HepG2 (cell line): Measurements from ENCODE around the gene PIGO. TPM values are rescaled to one million over a fixed set of nuclear protein-coding genes. Genes with fewer than 3 reads are reported as not detected.

Source experiments
- AKNA ChIP-seq: sonication (generic); formaldehyde crosslinking; IDR thresholded peaks from 2 replicates; pipeline ENCODE4 v1.4.0; 2020; ENCODE audit warnings: missing genetic modification reagents, borderline replicate concordance
- ATAD3A ChIP-seq: sonication (generic); formaldehyde crosslinking; IDR thresholded peaks from 2 replicates; pipeline ENCODE4 v1.4.0; 2020; ENCODE audit warnings: missing genetic modification reagents
- CREB3 ChIP-seq: sonication (generic); formaldehyde crosslinking; IDR thresholded peaks from 2 replicates; pipeline ENCODE4 v1.5.0; 2020; ENCODE audit warnings: missing genetic modification reagents
- FOXK2 ChIP-seq: fragments of 450-650 bp; IDR thresholded peaks from 2 replicates; pipeline ENCODE4 v1.6.1; 2016
- GABPB1 ChIP-seq: IDR thresholded peaks from 2 replicates; pipeline ENCODE4 v1.6.1; 2016; ENCODE audit warnings: mild to moderate bottlenecking, missing genetic modification reagents, moderate library complexity, missing compliant biosample characterization
- PCBP2 ChIP-seq: fragments of 200-400 bp; formaldehyde crosslinking; optimal IDR thresholded peaks from 2 replicates; pipeline ENCODE3; 2018; ENCODE audit warnings: low read length, low read depth; ENCODE audit not compliant: poor library complexity, severe bottlenecking
- PHF20 ChIP-seq: sonication (generic); formaldehyde crosslinking; IDR thresholded peaks from 2 replicates; pipeline ENCODE4 v1.5.0; 2020; ENCODE audit warnings: mild to moderate bottlenecking, missing genetic modification reagents
- SNAI1 ChIP-seq: sonication (generic); formaldehyde crosslinking; IDR thresholded peaks from 2 replicates; pipeline ENCODE4 v1.5.0; 2020; ENCODE audit warnings: mild to moderate bottlenecking, missing genetic modification reagents, borderline replicate concordance
- SP140L ChIP-seq: sonication (generic); formaldehyde crosslinking; IDR thresholded peaks from 2 replicates; pipeline ENCODE4 v1.4.0; 2020; ENCODE audit warnings: missing genetic modification reagents, borderline replicate concordance
- TOPORS ChIP-seq: sonication (generic); formaldehyde crosslinking; IDR thresholded peaks from 2 replicates; pipeline ENCODE4 v1.8.0; 2023; ENCODE audit warnings: mild to moderate bottlenecking, missing genetic modification reagents
- ZNF350 ChIP-seq: sonication (generic); formaldehyde crosslinking; IDR thresholded peaks from 2 replicates; pipeline ENCODE4 v1.4.0; 2020; ENCODE audit warnings: mild to moderate bottlenecking, low read depth, missing genetic modification reagents, borderline replicate concordance
- ZNF776 ChIP-seq: sonication (generic); formaldehyde crosslinking; IDR thresholded peaks from 2 replicates; pipeline ENCODE4 v1.4.0; 2020; ENCODE audit warnings: mild to moderate bottlenecking, missing genetic modification reagents
- ZNF839 ChIP-seq: sonication (generic); formaldehyde crosslinking; IDR thresholded peaks from 2 replicates; pipeline ENCODE4 v1.4.0; 2020; ENCODE audit warnings: missing genetic modification reagents, mild to moderate bottlenecking, borderline replicate concordance
- ZUFSP ChIP-seq: sonication (generic); formaldehyde crosslinking; IDR thresholded peaks from 2 replicates; pipeline ENCODE4 v1.9.0; 2021; ENCODE audit warnings: missing genetic modification reagents, mild to moderate bottlenecking, borderline replicate concordance
- polyA plus RNA-seq, 8 experiments: library from polyadenylated mRNA; depleted of rRNA in 3 of 8; stranded (reverse) in 7 of 8; unstranded in 1 of 8; fragments of >200 nt; fragmentation: Illumina TruSeq in 4 of 8; extraction: Trizol in 4 of 8; gene quantifications; 2 replicates each; pipeline versions ENCODE4 v1.2.1 to v1.2.3, GENCODE V29; 2011 to 2016; ENCODE audit warnings: low read depth in 4 of 8, missing spikeins in 1 of 8, mixed read lengths in 1 of 8; ENCODE audit not compliant: insufficient read depth in 1 of 8
- total RNA-seq, 5 experiments: library from RNA; depleted of rRNA; stranded (reverse); fragments of >200 nt; fragmentation: Illumina TruSeq; extraction: Trizol; gene quantifications; 2 replicates each; pipeline ENCODE4 v1.2.3, GENCODE V29; 2016; ENCODE audit warnings: low read depth in 1 of 5
- TF ChIP-seq, protein P1 (sequence below): sonication (generic); formaldehyde crosslinking; IDR thresholded peaks from 2 replicates; pipeline ENCODE4 v1.5.0; 2020; ENCODE audit warnings: mild to moderate bottlenecking, missing genetic modification reagents
- TF ChIP-seq, protein P2 (sequence below): IDR thresholded peaks from 2 replicates; pipeline ENCODE4 v1.6.1; 2018; ENCODE audit warnings: missing genetic modification reagents, mild to moderate bottlenecking, missing compliant biosample characterization

Gene PIGO
- total and polyA plus RNA-seq, 2 of the 13 experiments (the other 11 are each of a cell fraction or from before 2014, with no cell fraction given), result 20.5 to 26.2 TPM

DNA sequence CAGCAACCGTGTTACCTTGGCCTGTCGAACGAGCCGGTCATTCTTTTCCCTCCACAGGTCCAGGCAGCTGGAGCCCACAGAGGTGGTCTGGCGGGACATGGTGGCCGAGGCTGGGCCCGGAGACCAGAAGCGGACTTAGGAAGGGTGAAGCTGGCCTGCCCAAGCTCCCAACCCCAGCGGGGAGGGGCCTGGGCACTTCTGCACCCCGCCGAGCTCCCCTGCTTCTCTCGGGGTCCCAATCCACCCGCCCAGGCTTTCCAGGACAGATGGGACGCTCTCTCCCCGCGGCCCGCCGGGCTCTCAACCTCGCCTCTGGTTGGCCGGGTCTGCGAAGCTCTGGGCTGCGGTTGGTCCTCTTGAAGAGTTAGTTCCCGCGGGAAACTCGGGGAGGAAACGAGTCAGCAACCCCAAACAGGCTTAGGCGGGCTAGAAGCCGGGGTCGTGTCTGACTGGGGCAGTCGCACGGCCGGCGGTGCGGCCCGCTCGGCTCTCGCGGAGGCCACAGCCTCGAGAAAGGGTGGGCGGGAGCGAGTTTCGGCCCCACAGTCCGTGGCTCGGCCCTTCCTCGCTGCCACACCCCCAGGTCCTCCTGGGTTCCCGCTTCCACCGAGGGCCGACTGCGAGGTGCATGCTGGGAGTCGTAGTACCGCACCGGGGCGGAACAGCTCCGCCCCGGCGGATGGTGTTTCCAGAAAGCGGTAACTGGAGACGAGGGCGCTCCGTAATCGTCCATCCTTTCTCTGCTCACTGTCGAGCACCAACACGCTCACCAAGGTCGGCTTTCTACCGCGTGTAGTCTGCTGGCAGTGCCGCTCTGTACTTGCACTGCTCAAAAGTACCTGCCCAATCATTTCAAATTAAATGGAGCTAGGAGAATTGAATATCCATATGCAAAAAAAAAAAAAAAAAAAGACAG is 16.7 kb downstream of the PIGO start, which contains the start of gene FANCG (continued):
- no peak for TF ChIP-seq ZUFSP (CRISPR knock-in tag)
- no peak for TF ChIP-seq FOXK2
- no peak; the same call in 1 of the 2 replicates for TF ChIP-seq ZNF776
- TF ChIP-seq AKNA (CRISPR knock-in tag), result no peak
- TF ChIP-seq PCBP2, result no peak
- no peak for TF ChIP-seq ATAD3A (CRISPR knock-in tag)
- TF ChIP-seq, protein P1, sequence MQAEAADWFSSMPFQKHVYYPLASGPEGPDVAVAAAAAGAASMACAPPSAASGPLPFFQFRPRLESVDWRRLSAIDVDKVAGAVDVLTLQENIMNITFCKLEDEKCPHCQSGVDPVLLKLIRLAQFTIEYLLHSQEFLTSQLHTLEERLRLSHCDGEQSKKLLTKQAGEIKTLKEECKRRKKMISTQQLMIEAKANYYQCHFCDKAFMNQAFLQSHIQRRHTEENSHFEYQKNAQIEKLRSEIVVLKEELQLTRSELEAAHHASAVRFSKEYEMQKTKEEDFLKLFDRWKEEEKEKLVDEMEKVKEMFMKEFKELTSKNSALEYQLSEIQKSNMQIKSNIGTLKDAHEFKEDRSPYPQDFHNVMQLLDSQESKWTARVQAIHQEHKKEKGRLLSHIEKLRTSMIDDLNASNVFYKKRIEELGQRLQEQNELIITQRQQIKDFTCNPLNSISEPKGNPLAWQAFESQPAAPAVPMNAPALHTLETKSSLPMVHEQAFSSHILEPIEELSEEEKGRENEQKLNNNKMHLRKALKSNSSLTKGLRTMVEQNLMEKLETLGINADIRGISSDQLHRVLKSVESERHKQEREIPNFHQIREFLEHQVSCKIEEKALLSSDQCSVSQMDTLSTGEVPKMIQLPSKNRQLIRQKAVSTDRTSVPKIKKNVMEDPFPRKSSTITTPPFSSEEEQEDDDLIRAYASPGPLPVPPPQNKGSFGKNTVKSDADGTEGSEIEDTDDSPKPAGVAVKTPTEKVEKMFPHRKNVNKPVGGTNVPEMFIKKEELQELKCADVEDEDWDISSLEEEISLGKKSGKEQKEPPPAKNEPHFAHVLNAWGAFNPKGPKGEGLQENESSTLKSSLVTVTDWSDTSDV (CRISPR knock-in tag), result no peak
- TF ChIP-seq CREB3 (CRISPR knock-in tag), result 0 out of 2 replicates have a peak, but pooled peaks have one; percentile 51
- TF ChIP-seq, protein P2, sequence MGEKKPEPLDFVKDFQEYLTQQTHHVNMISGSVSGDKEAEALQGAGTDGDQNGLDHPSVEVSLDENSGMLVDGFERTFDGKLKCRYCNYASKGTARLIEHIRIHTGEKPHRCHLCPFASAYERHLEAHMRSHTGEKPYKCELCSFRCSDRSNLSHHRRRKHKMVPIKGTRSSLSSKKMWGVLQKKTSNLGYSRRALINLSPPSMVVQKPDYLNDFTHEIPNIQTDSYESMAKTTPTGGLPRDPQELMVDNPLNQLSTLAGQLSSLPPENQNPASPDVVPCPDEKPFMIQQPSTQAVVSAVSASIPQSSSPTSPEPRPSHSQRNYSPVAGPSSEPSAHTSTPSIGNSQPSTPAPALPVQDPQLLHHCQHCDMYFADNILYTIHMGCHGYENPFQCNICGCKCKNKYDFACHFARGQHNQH, result peak; percentile 67; the same call in 1 of the 2 replicates
- TF ChIP-seq TOPORS (CRISPR knock-in tag), result peak; percentile 85; the same call in 1 of the 2 replicates
- TF ChIP-seq ZNF350 (CRISPR knock-in tag), result peak; percentile 90
- TF ChIP-seq SNAI1, result no peak
- TF ChIP-seq GABPB1 (CRISPR knock-in tag), result peak; percentile 92
- no peak for TF ChIP-seq SP140L (CRISPR knock-in tag)
- no peak for TF ChIP-seq ZNF839 (CRISPR knock-in tag)
- peak; percentile 71 for TF ChIP-seq PHF20 (CRISPR knock-in tag)
